IMR-90 (cell line): ENCODE measurements around the gene SLC38A3. TPM values are rescaled to one million over a fixed set of nuclear protein-coding genes. Genes with fewer than 3 reads are reported as not detected.

Experiments
- ATAC-seq: fragments of 200-7000 bp; cut with Tn5 transposase; 2 replicates; pipeline ENCODE4 v1.9.1; 2020; ENCODE audit warnings: low read depth, mild to moderate bottlenecking, moderate library complexity
- BruUV-seq: library from RNA; stranded (reverse); fragments of 400-500 nt; replicated peaks from 2 replicates; lab custom pipeline; 2021; lab: Mats Ljungman, UMichigan
- CTCF ChIA-PET: fragments of 300-600 bp; formaldehyde crosslinking; extraction: SDS; loops from one replicate; lab custom pipeline; 2021; ENCODE audit warnings: antibody characterized with exemption; lab: Yijun Ruan, JAX
- POLR2A ChIA-PET: fragments of 300-600 bp; sonication (Branson Sonifier 250); formaldehyde crosslinking; loops from one replicate; lab custom pipeline; 2022; ENCODE audit warnings: antibody characterized with exemption; ENCODE audit not compliant: unreplicated experiment; lab: Charles Lee
- DNase-seq: peaks from one replicate; pipeline ENCODE4 v3.0.0; 2013
- H2AFZ ChIP-seq: replicated peaks from 2 replicates; pipeline ENCODE3; 2013; ENCODE audit warnings: low read length, mild to moderate bottlenecking; ENCODE audit not compliant: poor library complexity
- H2AK5ac ChIP-seq: 2 replicates; pipeline ENCODE4 v1.6.1; 2013; ENCODE audit warnings: low read depth, low read length, inconsistent platforms
- H2AK9ac ChIP-seq: replicated peaks from 2 replicates; pipeline ENCODE3; 2013; ENCODE audit warnings: mild to moderate bottlenecking, low read depth, low read length, moderate library complexity; ENCODE audit not compliant: poor library complexity
- H2BK120ac ChIP-seq: 2 replicates; pipeline ENCODE4 v1.6.1; 2013; ENCODE audit warnings: low read depth, low read length, inconsistent platforms
- H2BK15ac ChIP-seq: 3 replicates; pipeline ENCODE4 v1.6.1; 2013; ENCODE audit warnings: low read depth, low read length, inconsistent platforms
- H2BK20ac ChIP-seq: 2 replicates; pipeline ENCODE4 v1.6.1; 2013; ENCODE audit warnings: low read depth, mild to moderate bottlenecking, inconsistent platforms, low read length, moderate library complexity
- H2BK5ac ChIP-seq: 2 replicates; pipeline ENCODE4 v1.6.1; 2013; ENCODE audit warnings: mild to moderate bottlenecking, low read depth, low read length, inconsistent platforms; ENCODE audit not compliant: poor library complexity, severe bottlenecking
- H3K14ac ChIP-seq: replicated peaks from 2 replicates; pipeline ENCODE4 v1.6.1; 2013; ENCODE audit warnings: low read depth, low read length, inconsistent platforms
- H3K18ac ChIP-seq: 2 replicates; pipeline ENCODE4 v1.6.1; 2013; ENCODE audit warnings: low read depth, low read length, control low read depth
- H3K23ac ChIP-seq: 2 replicates; pipeline ENCODE4 v1.6.1; 2013; ENCODE audit warnings: low read depth, low read length, inconsistent platforms
- H3K27ac ChIP-seq: 2 replicates; pipeline ENCODE4 v1.5.1; 2013; ENCODE audit warnings: mild to moderate bottlenecking, control low read depth, low read length; ENCODE audit not compliant: insufficient read depth
- H3K27me3 ChIP-seq: 2 replicates; pipeline ENCODE4 v1.6.1; 2013; ENCODE audit warnings: low read length; ENCODE audit not compliant: control insufficient read depth, insufficient read depth
- H3K36me3 ChIP-seq: 2 replicates; pipeline ENCODE4 v1.6.1; 2013; ENCODE audit warnings: low read length, mixed read lengths; ENCODE audit not compliant: control insufficient read depth, insufficient read depth
- H3K4ac ChIP-seq: 2 replicates; pipeline ENCODE4 v1.6.1; 2013; ENCODE audit warnings: low read depth, low read length, inconsistent platforms
- H3K4me1 ChIP-seq: 2 replicates; pipeline ENCODE4 v1.6.1; 2013; ENCODE audit warnings: low read length, mixed read lengths; ENCODE audit not compliant: control insufficient read depth, insufficient read depth
- H3K4me2 ChIP-seq: 2 replicates; pipeline ENCODE4 v1.6.1; 2013; ENCODE audit warnings: low read depth, mild to moderate bottlenecking, control low read depth, low read length, moderate library complexity
- H3K4me3 ChIP-seq: 2 replicates; pipeline ENCODE4 v1.5.1; 2013; ENCODE audit warnings: low read depth, mild to moderate bottlenecking, control low read depth, low read length, moderate library complexity; ENCODE audit not compliant: insufficient read depth
- H3K56ac ChIP-seq: 2 replicates; pipeline ENCODE4 v1.6.1; 2013; ENCODE audit warnings: low read length, inconsistent platforms; ENCODE audit not compliant: insufficient read depth; ENCODE audit errors: extremely low read depth
- H3K79me1 ChIP-seq, 2 experiments: 2 replicates each; pipeline ENCODE4 v1.6.1; 2013; ENCODE audit warnings: low read length in 2 of 2, inconsistent platforms in 1 of 2, low read depth in 1 of 2
- H3K9ac ChIP-seq: 2 replicates; pipeline ENCODE4 v1.6.1; 2013; ENCODE audit warnings: low read depth, low read length, control low read depth
- H3K9me1 ChIP-seq: 2 replicates; pipeline ENCODE4 v1.6.1; 2013; ENCODE audit warnings: low read length, inconsistent platforms; ENCODE audit not compliant: insufficient read depth
- H3K9me3 ChIP-seq: 2 replicates; pipeline ENCODE4 v1.6.1; 2013; ENCODE audit warnings: low read length; ENCODE audit not compliant: control insufficient read depth, insufficient read depth
- H4K20me1 ChIP-seq: 2 replicates; pipeline ENCODE4 v1.6.1; 2013; ENCODE audit warnings: low read length, inconsistent platforms; ENCODE audit not compliant: insufficient read depth
- H4K5ac ChIP-seq: 2 replicates; pipeline ENCODE4 v1.6.1; 2013; ENCODE audit warnings: mild to moderate bottlenecking, low read depth, low read length, control low read depth
- H4K8ac ChIP-seq, 2 experiments: 2 replicates each; pipeline ENCODE4 v1.6.1; 2013; ENCODE audit warnings: low read depth in 2 of 2, low read length in 2 of 2, control low read depth in 1 of 2, inconsistent platforms in 1 of 2
- H4K91ac ChIP-seq: 2 replicates; pipeline ENCODE4 v1.6.1; 2013; ENCODE audit warnings: low read depth, low read length, inconsistent platforms; ENCODE audit not compliant: insufficient read depth
- BHLHE40 ChIP-seq: fragments of 150-350 bp; IDR thresholded peaks from 2 replicates; pipeline ENCODE4 v1.6.1; 2016; ENCODE audit warnings: mild to moderate bottlenecking, low read depth, low read length
- CEBPB ChIP-seq: IDR thresholded peaks from 2 replicates; pipeline ENCODE4 v1.6.1; 2012; ENCODE audit warnings: low read depth, low read length, improper control_type of control experiment
- CHD1 ChIP-seq: IDR thresholded peaks from 2 replicates; pipeline ENCODE4 v1.6.1; 2012; ENCODE audit warnings: low read depth, low read length, improper control_type of control experiment
- FOS ChIP-seq: fragments of 150-350 bp; IDR thresholded peaks from 2 replicates; pipeline ENCODE4 v1.6.1; 2016; ENCODE audit warnings: low read depth, low read length
- MAFK ChIP-seq: IDR thresholded peaks from 2 replicates; pipeline ENCODE4 v1.6.1; 2012; ENCODE audit warnings: low read depth, low read length, improper control_type of control experiment
- MAZ ChIP-seq: IDR thresholded peaks from 2 replicates; pipeline ENCODE4 v1.6.1; 2012; ENCODE audit warnings: low read depth, mild to moderate bottlenecking, low read length, improper control_type of control experiment, moderate library complexity, borderline replicate concordance
- MXI1 ChIP-seq: IDR thresholded peaks from 2 replicates; pipeline ENCODE4 v1.6.1; 2012; ENCODE audit warnings: low read depth, mild to moderate bottlenecking, low read length, moderate library complexity, borderline replicate concordance
- NFE2L2 ChIP-seq: fragments of 150-350 bp; IDR thresholded peaks from 2 replicates; pipeline ENCODE4 v1.6.1; 2016; ENCODE audit warnings: low read depth, mild to moderate bottlenecking, low read length
- POLR2A ChIP-seq: IDR thresholded peaks from 2 replicates; pipeline ENCODE4 v1.6.1; 2012; ENCODE audit warnings: mild to moderate bottlenecking, low read depth, low read length
- RAD21 ChIP-seq: IDR thresholded peaks from 2 replicates; pipeline ENCODE4 v1.6.1; 2012; ENCODE audit warnings: low read length, improper control_type of control experiment
- RCOR1 ChIP-seq: IDR thresholded peaks from 2 replicates; pipeline ENCODE4 v1.6.1; 2012; ENCODE audit warnings: mild to moderate bottlenecking, low read length, improper control_type of control experiment; ENCODE audit not compliant: insufficient replicate concordance
- RFX5 ChIP-seq: IDR thresholded peaks from 2 replicates; pipeline ENCODE4 v1.8.0; 2012; ENCODE audit warnings: low read depth, mild to moderate bottlenecking, low read length, moderate library complexity
- SMC3 ChIP-seq: fragments of 150-350 bp; IDR thresholded peaks from 2 replicates; pipeline ENCODE4 v1.6.1; 2016; ENCODE audit warnings: low read depth, mild to moderate bottlenecking, antibody characterized with exemption, low read length, moderate library complexity
- WGBS, 2 experiments: methylation state at CpG; one replicate each; pipeline versions ENCODE4 v1.1.5 to v1.1.7; 2013; ENCODE audit warnings: missing lambda C conversion rate in 2 of 2; ENCODE audit not compliant: insufficient read length in 1 of 2; ENCODE audit errors: extremely low coverage in 2 of 2; 5-methylcytosine and 5-hydroxymethylcytosine counted together
- dilution Hi-C: fragments of 300-500 bp; cut with HindIII; formaldehyde crosslinking; loops from one replicate; pipeline ENCODE4 v1.14.3; 2018; ENCODE audit warnings: low sequenced_read_pairs; ENCODE audit not compliant: unreplicated experiment
- in situ Hi-C: fragments of 300-500 bp; cut with MboI; formaldehyde crosslinking; loops from 3 replicates; pipeline ENCODE4 v1.14.3; 2019; ENCODE audit warnings: low sequenced_read_pairs, inconsistent platforms, mixed read lengths
- intact Hi-C: fragments of 100-400 bp; cut with micrococcal nuclease; formaldehyde crosslinking; loops from 2 replicates; pipeline ENCODE4 v1.10.0; 2022
- polyA plus RNA-seq, 3 experiments: library from polyadenylated mRNA; depleted of rRNA; stranded (reverse); fragments of >200 nt; gene quantifications; 2 replicates each; pipeline ENCODE4 v1.2.3, GENCODE V29; 2012; ENCODE audit warnings: low replicate concordance in 1 of 3
- total RNA-seq: library from RNA; depleted of rRNA; stranded (reverse); fragments of >200 nt; gene quantifications from 2 replicates; pipeline ENCODE4 v1.2.3, GENCODE V29; 2012
- TF ChIP-seq, protein P1 (sequence below): fragments of 150-350 bp; IDR thresholded peaks from 2 replicates; pipeline ENCODE4 v1.6.1; 2017; ENCODE audit warnings: mild to moderate bottlenecking, antibody characterized with exemption, low read length, low read depth
- TF ChIP-seq, protein P2 (sequence below): fragments of 150-350 bp; IDR thresholded peaks from 2 replicates; pipeline ENCODE4 v1.6.1; 2016; ENCODE audit warnings: low read depth, mild to moderate bottlenecking, low read length, moderate library complexity, borderline replicate concordance
- TF ChIP-seq, protein P3 (sequence below): conservative IDR thresholded peaks from 2 replicates; pipeline ENCODE4 v1.5.1; 2012; ENCODE audit warnings: mild to moderate bottlenecking, low read depth, low read length, improper control_type of control experiment

Gene SLC38A3
- total and polyA plus RNA-seq, 2 of the 4 experiments (the other 2 are of a cell fraction), result 0.12 to 0.36 TPM

DNA sequence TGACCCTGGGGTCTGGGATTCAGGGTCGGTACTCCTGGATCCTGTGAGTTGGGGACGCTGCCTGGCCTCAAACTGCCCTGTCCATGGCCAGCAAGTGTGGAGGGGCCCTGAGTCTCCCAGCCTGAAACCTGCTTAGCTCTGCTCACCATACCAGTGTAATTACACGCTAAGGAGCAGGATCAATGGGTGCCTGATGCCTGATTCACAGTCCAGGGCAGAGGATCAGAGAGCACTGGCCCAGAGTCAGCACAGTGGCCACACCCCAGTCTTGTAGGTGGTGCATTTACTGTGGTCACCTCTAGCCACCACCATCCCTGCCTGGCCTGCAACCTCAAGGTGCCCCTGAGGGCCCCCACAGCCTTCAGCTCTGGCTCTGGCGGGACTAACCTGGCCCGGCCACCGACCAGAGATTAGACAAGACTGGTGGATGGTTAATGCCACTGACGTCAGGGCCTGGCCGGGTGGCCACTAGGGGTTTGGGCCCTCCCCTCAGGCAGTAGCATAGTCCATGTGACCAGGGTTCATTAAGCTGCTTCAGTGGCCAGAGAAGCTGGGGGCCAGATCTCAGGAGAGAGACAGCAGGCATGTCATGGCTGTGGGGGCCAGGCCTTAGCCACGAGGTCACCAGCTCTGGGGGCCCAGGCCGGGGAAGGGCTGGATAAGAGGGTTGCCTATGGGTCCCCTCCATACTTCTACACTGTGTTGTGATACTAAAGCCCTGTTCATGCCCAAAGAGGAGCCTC lies 3.3 kb upstream of the SLC38A3 start:
- Histone ChIP-seq H3K23ac (no peak overlapping the region), H3K4ac (no peak overlapping the region), H3K9ac (no peak overlapping the region), H2BK120ac (no peak overlapping the region), H3K79me1 (no peaks in the 10 kb centered on the region), H2AFZ (no peak overlapping the region), H3K4me2 (no peak overlapping the region), H2BK15ac (no peak overlapping the region), H3K4me3 (no peak overlapping the region), H2AK9ac (peak overlapping the region; percentile 57), H4K5ac (no peak overlapping the region), H3K27ac (no peak overlapping the region), H3K56ac (no peak overlapping the region), H3K14ac (no peak overlapping the region), H3K18ac (no peak overlapping the region), H3K9me1 (no peaks in the 10 kb centered on the region), H4K8ac (no peak overlapping the region), H2BK5ac (no peak overlapping the region), H3K27me3 (peaks cover 63% of the 10 kb centered on the region), H3K4me1 (peaks cover 2% of the 10 kb centered on the region; the same call in 1 of the 2 replicates), H3K36me3 (no peaks in the 10 kb centered on the region), H2BK20ac (no peak overlapping the region), H2AK5ac (no peak overlapping the region), H3K9me3 (no peaks in the 10 kb centered on the region), H4K20me1 (no peaks in the 10 kb centered on the region; the same call in 1 of the 2 replicates), H4K91ac (no peak overlapping the region)
- no peak for DNase-seq
- dilution Hi-C loops, result no loop called here
- CTCF ChIA-PET, result no interaction called here
- 67% methylated on average over 3 of the region's 10 CpGs; no CpG with 5 or more reads in 1 of the 2 experiments for WGBS, 2 experiments
- intact Hi-C loops, result no loop called here
- no TSS peak for BruUV-seq
- in situ Hi-C loops, result no loop called here
- TF ChIP-seq NFE2L2, result no peak
- no peak for TF ChIP-seq SMC3
- TF ChIP-seq RAD21, result no peak
- no peak for TF ChIP-seq CEBPB
- TF ChIP-seq, protein P1, sequence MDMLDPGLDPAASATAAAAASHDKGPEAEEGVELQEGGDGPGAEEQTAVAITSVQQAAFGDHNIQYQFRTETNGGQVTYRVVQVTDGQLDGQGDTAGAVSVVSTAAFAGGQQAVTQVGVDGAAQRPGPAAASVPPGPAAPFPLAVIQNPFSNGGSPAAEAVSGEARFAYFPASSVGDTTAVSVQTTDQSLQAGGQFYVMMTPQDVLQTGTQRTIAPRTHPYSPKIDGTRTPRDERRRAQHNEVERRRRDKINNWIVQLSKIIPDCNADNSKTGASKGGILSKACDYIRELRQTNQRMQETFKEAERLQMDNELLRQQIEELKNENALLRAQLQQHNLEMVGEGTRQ, result no peak
- TF ChIP-seq CHD1, result no peak
- no peak for TF ChIP-seq BHLHE40
- no peak for TF ChIP-seq MXI1
- TF ChIP-seq FOS, result no peak
- TF ChIP-seq, protein P2, sequence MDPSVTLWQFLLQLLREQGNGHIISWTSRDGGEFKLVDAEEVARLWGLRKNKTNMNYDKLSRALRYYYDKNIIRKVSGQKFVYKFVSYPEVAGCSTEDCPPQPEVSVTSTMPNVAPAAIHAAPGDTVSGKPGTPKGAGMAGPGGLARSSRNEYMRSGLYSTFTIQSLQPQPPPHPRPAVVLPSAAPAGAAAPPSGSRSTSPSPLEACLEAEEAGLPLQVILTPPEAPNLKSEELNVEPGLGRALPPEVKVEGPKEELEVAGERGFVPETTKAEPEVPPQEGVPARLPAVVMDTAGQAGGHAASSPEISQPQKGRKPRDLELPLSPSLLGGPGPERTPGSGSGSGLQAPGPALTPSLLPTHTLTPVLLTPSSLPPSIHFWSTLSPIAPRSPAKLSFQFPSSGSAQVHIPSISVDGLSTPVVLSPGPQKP, result no peak
- TF ChIP-seq RFX5, result no peak
- no peak for TF ChIP-seq MAFK
- no peak for TF ChIP-seq POLR2A
- no peak for TF ChIP-seq RCOR1
- TF ChIP-seq MAZ, result no peak
- TF ChIP-seq, protein P3, sequence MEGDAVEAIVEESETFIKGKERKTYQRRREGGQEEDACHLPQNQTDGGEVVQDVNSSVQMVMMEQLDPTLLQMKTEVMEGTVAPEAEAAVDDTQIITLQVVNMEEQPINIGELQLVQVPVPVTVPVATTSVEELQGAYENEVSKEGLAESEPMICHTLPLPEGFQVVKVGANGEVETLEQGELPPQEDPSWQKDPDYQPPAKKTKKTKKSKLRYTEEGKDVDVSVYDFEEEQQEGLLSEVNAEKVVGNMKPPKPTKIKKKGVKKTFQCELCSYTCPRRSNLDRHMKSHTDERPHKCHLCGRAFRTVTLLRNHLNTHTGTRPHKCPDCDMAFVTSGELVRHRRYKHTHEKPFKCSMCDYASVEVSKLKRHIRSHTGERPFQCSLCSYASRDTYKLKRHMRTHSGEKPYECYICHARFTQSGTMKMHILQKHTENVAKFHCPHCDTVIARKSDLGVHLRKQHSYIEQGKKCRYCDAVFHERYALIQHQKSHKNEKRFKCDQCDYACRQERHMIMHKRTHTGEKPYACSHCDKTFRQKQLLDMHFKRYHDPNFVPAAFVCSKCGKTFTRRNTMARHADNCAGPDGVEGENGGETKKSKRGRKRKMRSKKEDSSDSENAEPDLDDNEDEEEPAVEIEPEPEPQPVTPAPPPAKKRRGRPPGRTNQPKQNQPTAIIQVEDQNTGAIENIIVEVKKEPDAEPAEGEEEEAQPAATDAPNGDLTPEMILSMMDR, result no peak
- POLR2A ChIA-PET, result no interaction called here
- no peak for ATAC-seq
